Measurements from ENCODE around the gene TRMT112.

TRMT112 gene

DNA sequence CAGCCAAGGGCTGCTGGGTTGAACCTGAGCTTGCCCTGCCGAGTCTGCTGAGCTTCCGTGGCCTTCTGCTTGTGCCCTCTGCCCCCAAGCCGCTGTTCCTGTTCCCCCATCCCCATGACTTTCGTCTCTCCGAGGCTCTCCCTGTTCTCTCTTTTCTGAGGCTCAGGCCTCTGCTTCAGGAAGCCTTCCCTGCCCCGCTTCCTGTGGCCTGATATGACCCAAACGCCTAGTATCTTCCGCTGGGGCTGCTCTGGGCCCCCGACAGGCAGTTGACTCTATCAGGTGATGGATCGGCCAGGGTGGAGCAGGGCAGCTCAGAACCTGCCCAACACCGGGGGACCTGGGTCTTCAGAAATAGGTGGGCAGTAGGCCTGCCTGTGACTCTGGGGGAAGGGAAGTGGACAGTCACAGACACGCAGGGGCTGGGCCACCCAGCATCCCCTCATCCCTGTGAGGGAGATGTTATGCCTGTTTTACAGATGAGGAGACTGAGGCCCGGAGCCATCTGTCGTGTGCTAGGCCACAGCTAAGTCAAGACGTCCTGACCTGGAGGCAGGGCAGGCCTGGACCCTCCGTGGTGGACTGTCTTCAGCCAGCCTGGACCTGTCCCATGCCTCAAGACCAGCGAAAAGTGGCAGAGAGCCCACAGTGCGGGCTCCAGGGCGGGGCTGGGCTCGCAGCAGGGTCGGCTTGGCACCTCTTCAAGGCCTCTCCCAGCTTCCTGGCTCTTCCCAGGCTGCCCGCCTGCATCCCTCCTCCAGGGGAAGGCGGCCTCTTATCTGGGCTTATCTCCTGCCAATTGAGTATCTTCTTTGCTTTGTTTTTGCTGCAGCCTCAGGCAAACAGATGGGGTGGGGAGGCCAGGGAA, 49.1 kb downstream of the TRMT112 start:
- DNase-seq = no peak

DNA sequence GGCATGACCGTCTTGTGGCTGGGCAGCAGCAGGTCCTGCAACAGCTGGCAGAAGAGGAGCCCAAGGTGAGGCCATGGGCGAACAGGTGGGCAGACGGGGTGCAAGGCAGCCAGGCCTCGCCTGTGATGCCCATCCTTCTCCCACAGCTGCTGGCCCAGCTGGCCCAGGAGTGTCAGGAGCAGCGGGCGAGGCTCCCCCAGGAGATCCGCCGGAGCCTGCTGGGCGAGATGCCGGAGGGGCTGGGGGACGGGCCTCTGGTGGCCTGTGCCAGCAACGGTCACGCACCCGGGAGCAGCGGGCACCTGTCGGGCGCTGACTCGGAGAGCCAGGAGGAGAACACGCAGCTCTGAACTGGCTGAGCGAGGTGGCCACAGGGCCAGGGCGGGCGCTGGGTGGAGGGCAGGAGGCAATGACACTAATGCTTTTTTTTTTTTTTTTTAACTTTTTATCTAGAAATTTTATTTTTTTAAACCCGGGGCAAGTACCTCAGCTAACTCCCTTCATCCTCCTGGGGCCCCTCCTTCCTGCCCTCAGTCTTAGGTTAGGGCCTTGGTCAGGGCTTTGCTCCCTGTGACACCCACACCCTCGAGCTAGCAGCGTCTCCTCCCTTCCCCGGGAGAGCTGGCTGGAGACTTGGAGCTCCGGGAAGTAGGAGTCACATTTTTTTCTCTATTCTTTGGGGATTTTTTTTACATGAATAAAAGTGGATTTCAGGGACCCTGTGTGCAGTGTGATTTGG, 50.0 kb downstream of the TRMT112 start:
- DNase-seq = no peak

Measured in activated CD4-positive, alpha-beta T cell treated with anti-CD3 and anti-CD28 coated beads, Interleukin-2, amount 50 U/mL, for 1 hour (primary cell).